ENCODE measurements around the gene TMEM101.
"Not testable (repeated sequence)": the region's sequence is repeated elsewhere in the genome, so short reads cannot be mapped to it uniquely, and the experiment has no call there.

TMEM101 gene

DNA sequence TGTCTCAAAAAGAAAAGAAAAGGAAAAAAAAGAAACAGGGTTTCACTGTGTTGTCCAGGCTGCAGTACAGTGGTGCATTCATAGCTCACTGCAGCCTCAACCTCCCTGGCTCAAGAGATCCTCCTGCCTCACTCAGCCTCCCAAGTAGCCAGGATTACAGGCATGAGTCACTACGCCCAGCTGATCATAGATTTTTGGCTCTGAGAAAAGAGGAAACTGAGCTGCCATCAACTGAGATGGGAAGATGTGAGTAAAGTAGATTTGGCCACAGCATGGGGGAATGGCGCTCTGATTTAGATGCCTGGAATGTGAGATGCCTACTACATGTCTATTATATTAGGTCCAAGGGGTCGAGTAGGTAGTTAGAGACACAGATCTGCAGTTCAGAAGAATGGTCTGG, 16.2 kb downstream of the TMEM101 start:
- no peak for DNase-seq (ENCODE audit: low spot score)
- in situ Hi-C loops (cut with MboI; ENCODE audit: low pct_unique_long_range_greater_than_20kb, low sequenced_read_pairs, unreplicated experiment), result loop anchor here (10.0 kb wide), 1 partner anchor 54 kb away; the partner anchor contains the start of gene PPY
- TF ChIP-seq, protein P1, sequence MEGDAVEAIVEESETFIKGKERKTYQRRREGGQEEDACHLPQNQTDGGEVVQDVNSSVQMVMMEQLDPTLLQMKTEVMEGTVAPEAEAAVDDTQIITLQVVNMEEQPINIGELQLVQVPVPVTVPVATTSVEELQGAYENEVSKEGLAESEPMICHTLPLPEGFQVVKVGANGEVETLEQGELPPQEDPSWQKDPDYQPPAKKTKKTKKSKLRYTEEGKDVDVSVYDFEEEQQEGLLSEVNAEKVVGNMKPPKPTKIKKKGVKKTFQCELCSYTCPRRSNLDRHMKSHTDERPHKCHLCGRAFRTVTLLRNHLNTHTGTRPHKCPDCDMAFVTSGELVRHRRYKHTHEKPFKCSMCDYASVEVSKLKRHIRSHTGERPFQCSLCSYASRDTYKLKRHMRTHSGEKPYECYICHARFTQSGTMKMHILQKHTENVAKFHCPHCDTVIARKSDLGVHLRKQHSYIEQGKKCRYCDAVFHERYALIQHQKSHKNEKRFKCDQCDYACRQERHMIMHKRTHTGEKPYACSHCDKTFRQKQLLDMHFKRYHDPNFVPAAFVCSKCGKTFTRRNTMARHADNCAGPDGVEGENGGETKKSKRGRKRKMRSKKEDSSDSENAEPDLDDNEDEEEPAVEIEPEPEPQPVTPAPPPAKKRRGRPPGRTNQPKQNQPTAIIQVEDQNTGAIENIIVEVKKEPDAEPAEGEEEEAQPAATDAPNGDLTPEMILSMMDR (IDR thresholded peaks at IDR 0.05; ENCODE audit: extremely low read depth, insufficient read depth, missing control alignments), result no peak

DNA sequence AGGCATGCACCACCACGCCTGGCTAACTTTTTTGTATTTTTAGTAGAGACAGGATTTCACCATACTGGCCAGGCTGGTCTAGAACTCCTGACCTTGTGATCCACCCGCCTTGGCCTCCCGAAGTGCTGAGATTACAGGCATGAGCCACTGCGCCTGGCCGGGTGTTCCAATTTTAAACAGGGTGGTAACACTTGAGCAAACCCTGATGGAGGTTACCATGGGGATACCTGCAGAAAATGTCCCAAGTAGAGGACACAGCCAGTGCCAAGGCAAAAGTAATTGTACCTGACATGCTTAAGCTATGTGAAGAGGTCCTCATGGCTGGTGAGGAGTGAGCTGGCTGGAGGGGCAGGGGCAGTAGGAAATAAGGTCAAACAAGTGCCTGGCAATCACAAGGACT, 17.6 kb downstream of the TMEM101 start:
- not testable (repeated sequence) for DNase-seq (ENCODE audit: low spot score)
- in situ Hi-C loops (cut with MboI; ENCODE audit: low pct_unique_long_range_greater_than_20kb, low sequenced_read_pairs, unreplicated experiment), result loop anchor here (10.0 kb wide), 1 partner anchor 52 kb away; the partner anchor contains the start of gene PPY

DNA sequence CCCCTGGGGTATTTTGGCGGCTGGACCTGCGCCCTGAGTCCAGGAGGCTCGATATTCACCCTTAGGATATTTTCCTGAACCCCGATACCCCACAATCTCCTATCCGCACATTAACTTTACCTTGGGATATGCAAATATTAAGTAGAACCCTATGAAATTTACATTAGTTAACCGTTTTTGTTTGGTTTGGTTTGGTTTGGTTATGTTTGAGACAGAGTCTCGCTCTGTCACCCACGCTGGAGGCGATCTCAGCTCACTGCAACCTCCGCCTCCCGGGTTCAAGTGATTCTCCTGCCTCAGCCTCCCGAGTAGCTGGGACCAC, 19.7 kb downstream of the TMEM101 start:
- in situ Hi-C loops (cut with MboI; ENCODE audit: low pct_unique_long_range_greater_than_20kb, low sequenced_read_pairs, unreplicated experiment), result loop anchor here (10.0 kb wide), 1 partner anchor 50 kb away; the partner anchor contains the start of gene PPY
- no peak for DNase-seq (ENCODE audit: low spot score)
- TF ChIP-seq, protein P1 (IDR thresholded peaks at IDR 0.05; ENCODE audit: extremely low read depth, insufficient read depth, missing control alignments), result no peak

DNA sequence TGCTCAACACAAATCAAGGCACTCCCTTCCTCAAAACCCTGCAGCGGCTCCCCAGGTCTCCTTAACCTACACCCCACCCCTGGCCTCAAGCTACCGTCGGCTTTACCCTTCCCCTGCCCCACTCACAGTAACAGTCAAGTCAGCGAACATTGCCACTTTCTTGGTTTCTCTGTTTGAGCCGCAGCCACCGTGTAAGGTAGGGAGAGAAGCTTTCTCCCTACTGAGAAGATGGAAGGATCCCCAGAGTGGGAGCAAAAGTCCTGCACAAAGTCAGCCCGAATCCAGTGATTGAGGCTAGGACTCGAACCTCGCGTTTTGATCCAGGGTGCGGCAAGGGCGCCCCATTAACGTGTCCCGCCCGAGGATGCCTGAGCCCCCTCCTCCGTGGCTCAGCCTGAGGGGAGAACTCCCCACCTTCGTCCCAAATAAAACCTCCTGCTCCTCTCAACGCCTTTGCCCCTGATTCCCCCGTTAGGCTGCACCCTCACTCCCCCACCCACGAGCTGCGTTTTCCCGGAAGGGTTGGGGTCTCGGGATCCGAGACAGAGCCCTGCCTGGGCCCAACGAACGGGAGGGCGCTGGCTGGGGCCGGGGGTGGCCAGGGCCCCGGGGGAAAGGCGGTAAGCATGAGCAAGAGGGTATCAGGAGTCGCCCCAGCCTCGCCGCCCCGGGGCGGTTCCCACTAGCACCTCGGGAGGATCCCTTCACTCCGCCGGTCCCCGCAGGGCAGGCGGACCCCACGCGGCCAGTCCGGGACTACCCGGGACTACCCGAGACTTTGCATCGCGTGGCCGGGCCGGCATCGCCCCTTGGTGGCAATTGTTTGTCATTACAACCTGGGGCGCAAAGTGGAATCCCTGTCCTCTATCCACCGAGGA, 20.3 kb downstream of the TMEM101 start:
- DNase-seq (ENCODE audit: low spot score), result peak; percentile 77
- in situ Hi-C loops (cut with MboI; ENCODE audit: low pct_unique_long_range_greater_than_20kb, low sequenced_read_pairs, unreplicated experiment), result loop anchor here (10.0 kb wide), 1 partner anchor 50 kb away; the partner anchor contains the start of gene PPY
- TF ChIP-seq, protein P1 (IDR thresholded peaks at IDR 0.05; ENCODE audit: extremely low read depth, insufficient read depth, missing control alignments), result peak; percentile 82

DNA sequence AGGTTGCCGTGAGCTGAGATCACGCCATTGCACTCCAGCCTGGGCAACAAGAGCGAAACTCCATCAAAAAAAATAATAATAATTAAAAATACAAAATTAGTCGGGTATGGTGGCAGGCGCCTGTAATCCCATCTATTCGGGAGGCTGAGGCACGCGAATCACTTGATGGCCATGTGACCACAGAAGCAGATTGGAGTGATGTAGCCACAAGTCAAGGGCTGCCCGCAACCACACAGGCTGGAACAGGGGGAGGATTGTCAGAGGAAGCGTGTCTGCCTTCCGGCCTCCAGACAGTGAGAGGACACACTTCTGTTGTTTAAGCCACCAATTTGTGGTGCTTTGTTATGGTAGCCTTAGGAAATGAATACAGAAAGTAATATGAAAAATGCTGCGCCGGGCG, 22.1 kb downstream of the TMEM101 start:
- DNase-seq (ENCODE audit: low spot score), result no peak
- TF ChIP-seq, protein P1 (IDR thresholded peaks at IDR 0.05; ENCODE audit: extremely low read depth, insufficient read depth, missing control alignments), result no peak
- in situ Hi-C loops (cut with MboI; ENCODE audit: low pct_unique_long_range_greater_than_20kb, low sequenced_read_pairs, unreplicated experiment), result loop anchor here (10.0 kb wide), 1 partner anchor 48 kb away; the partner anchor contains the start of gene PPY

DNA sequence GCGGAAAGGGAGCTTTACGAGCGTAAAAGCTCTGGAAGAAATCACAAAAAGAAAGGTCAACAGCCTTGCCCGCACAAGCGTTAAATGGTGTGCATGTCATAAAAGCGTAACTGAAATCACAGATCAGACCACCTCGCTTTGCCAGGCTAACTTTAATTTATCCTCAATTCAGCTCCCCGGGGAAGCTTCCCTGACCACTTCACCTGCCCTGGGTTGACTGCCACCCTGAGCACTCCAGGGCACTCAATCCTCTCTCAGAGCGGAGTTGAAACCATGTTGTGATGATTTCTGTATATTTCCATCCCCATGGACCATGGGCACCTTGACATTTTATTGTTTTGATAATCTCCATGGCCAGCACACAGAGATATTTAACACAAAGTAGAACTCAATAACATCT, 26.5 kb downstream of the TMEM101 start:
- in situ Hi-C loops (cut with MboI; ENCODE audit: low pct_unique_long_range_greater_than_20kb, low sequenced_read_pairs, unreplicated experiment), result no loop called here
- DNase-seq (ENCODE audit: low spot score), result no peak
- TF ChIP-seq, protein P1 (IDR thresholded peaks at IDR 0.05; ENCODE audit: extremely low read depth, insufficient read depth, missing control alignments), result no peak

All from GM13977 (cell line).